ENCODE data around the gene EIF2AK3.

- TF ChIP-seq POLR2AphosphoS5 (IDR thresholded peaks at IDR 0.05; ENCODE audit: low read depth, low read length) (no peak), POLR2A (IDR thresholded peaks at IDR 0.05; ENCODE audit: low read depth, low read length) (no peak)
Measured at GRCh38 chr2:88542668-88543067, 84.6 kb downstream of the EIF2AK3 start.
